HG02970 (cell line): ENCODE results near the gene JAZF1.

ENCODE experiments used
- ATAC-seq: cut with Tn5 transposase; IDR thresholded peaks from one replicate; pipeline ENCODE4 v1.9.1; 2021; ENCODE audit warnings: mild to moderate bottlenecking, moderate library complexity, moderate number of reproducible peaks; ENCODE audit not compliant: unreplicated experiment, low FRiP score

JAZF1 gene

DNA sequence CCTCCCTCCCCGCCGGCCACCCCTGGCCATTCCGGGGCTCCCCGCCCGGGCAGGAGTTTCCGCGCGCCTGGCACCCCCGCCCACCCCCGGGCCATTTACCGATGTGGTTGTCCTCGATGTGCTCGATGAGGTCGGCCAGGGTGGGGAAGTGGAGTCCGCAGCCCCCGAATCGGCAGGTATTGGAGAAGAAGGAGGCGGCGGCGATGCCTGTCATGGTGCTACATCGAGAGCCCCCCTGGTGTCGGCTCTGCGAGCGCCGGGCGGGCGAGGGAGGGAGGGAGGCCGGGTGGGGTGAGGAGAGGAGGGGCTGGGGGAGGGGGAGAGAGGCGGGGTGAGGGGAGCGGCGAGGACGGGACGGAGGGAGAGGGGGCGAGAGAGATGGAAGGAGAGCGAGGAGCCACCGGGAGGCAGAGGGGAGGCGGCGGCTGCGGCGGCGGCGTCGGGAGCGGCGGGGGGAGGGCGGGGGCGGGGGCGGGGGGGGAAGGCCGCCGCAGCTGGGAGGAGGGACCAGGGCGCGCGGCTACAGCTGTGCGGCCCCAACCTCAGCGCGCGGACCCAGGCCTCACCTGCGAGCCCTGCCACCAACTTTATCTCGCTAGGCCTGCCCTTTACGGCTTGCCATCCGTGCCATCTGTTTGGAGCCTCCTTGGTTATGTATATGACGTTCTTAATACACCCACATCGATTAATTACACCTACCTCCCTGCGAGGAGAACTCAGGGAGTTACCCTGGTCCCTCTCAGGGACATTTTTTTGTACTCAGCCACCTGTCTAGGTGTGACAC lies at the start of gene JAZF1:
TSS of gene JAZF1 (minus strand) at position 432 of the 784 bp plus-strand sequence.
- ATAC-seq, result no peak

DNA sequence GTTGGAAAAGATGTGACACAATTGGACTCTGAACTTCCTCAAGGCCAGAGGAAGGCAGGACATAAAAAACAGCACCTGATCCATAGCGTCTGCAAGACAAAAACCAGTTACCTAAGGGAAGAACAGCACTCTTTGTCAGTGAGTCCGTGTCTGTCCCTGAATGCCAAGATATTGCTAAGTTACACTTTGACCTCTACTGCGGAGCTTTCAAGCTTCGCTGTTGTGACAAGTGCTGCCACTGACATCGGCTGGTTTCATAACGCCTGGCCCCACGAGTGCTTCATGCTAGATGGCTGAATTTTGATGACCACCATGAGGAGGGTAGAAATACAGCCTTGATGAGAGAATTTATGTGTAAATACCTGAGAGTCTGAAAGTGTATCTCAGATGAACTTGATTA lies 49.7 kb upstream of the JAZF1 start:
- no peak for ATAC-seq

- ATAC-seq, result no peak
Observed at GRCh38 chr7:28228396-28228795, 47.8 kb upstream of the JAZF1 start.

DNA sequence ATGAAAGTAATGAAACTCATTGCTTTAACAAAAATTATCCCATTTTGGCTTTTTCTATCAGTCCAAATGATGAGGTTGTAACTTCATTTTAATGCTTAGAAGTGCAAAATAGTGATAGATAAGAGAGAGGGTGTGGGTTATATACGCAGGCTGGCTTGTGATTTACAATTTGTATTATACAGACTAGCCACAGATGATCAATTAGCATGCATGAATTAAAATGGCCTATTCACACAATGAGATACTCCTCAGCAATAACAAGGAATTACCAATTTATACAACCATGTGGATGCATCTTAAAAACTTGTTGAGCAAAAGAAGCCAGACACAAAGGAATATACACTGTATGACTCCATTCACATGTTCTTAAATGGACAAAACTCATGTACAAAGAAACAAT lies 45.4 kb upstream of the JAZF1 start:
- ATAC-seq, result no peak

- no peak for ATAC-seq
Observed at GRCh38 chr7:28225576-28225975, 45.0 kb upstream of the JAZF1 start.

- no peak for ATAC-seq
Observed at GRCh38 chr7:28224675-28225074, 44.1 kb upstream of the JAZF1 start.

DNA sequence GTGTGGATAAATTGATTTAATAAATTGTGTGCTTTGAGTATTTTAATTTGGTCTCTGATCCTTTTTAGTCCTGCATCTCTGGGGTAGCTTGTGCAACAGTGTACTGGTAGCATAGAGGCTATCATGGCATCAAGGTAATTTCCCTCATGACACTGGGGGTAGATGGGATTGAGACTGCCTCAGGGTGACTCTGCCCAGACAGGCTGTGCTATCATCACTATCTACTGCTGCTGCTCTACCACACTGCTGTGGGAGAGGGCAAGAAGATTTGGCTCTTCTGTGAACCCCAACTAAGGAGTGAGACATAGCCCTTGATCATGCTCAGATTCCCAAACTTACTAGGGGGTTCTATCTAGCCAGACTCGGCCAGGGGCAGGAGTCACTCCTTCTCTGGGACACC lies 43.6 kb upstream of the JAZF1 start:
- no peak for ATAC-seq

- ATAC-seq, result no peak
Observed at GRCh38 chr7:28222636-28223035, 42.0 kb upstream of the JAZF1 start.

GRCh38 chr7:28219793-28220192 lies 39.2 kb upstream of the JAZF1 start:
- no peak for ATAC-seq

GRCh38 chr7:28217143-28217542 lies 36.5 kb upstream of the JAZF1 start:
- no peak for ATAC-seq

GRCh38 chr7:28211006-28211405 lies 30.4 kb upstream of the JAZF1 start:
- no peak for ATAC-seq

DNA sequence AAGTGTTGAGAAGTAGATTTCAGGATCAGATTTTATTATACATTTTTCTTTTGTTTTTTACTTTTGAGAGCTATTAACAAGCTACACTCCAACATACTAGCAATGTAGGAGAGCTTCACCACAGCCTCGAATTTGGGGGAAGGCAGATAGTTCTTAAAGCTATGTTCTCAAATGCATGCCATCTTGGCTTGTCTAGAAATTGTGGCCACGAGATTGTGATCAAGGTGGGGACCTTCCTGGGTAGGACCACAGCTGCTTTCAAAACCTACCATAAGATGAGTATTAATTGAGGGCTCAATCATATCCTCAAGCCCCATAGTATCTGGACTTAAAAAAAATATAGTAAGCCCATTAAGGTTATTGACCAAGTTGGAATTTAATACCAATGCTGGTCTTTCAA lies 27.9 kb upstream of the JAZF1 start:
- no peak for ATAC-seq

DNA sequence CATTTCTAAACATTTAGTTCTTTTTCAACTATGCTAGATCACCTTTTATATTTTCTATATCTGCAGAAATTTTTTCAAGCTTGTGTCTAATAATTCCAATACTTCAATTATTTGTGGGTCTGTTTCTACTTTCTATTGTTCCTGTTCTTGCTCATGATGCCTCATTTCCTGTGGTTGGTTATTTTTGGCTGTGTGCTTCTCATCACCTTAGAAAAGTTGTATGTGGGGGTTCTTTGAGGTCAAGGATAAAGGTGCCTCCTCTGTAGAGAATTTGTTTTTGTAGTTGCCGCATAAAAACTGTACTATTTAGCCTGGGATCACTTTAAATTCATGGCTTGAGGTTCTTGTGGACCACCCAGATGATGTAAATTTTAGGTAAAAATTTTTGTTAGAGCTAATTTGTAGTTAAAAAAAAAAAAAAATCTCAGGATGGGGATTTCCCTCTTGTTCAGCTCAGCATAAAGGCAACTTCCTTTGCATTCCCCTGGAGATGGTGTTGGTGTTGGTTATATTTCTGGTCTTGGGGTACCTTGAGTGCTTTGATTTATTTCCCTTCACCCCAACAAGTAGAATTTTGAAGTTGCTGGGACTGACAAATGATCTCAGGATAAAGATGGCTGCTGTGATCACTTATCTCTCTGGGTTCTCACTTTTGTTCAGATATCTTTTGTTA lies 27.0 kb upstream of the JAZF1 start:
- no peak for ATAC-seq

DNA sequence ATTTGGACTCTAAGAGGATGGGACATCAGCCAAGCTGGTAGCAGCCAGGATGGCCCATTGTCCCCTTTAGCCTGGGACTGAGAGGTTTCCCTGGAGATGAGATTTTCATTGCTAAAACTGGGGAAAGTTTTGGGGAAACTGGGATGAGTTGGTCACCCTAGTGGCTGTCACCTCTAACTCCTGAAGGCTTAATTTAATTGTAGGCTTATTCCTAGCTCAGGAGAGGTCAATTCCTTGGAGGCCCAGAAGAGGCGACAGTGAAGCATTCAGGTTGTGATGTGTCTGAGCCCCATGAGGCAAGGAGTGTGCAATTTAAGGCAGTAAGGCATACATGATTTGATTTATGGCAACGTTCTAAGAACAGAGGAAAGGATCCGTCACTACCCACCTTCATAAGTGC lies 24.9 kb upstream of the JAZF1 start:
- no peak for ATAC-seq

DNA sequence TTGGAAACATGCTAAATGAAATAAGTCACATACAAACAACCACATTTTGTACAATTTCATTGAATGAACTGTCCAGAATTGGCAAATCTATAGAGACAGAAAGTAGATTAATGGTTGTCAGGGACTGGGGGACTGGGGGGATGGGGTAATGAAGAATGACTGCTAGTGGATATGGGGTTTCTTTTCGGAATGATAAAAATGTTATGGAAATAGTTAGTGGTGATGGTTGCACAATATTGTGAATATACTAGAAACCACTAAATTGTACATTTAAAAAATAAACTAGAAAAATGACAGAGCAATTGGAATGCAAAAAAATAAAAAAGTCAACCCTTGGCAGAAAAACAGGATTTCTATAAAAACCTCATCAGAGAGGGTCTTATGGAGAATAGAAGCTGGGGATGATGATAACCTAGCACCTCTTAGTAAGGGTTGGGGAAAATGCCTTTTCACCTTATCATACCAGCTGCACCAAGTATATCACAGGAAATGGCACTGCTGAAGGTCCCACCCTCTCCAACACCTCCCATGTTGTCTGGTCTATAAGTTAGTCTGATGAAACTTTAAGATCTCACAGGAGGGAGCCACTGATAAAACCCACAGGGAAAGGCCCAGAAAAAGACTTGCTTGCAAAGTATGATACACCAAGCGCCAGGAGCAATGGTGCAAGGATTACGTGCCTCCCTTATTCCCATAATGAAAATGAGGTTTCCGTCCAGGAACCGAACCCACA lies 23.1 kb upstream of the JAZF1 start:
- no peak for ATAC-seq

DNA sequence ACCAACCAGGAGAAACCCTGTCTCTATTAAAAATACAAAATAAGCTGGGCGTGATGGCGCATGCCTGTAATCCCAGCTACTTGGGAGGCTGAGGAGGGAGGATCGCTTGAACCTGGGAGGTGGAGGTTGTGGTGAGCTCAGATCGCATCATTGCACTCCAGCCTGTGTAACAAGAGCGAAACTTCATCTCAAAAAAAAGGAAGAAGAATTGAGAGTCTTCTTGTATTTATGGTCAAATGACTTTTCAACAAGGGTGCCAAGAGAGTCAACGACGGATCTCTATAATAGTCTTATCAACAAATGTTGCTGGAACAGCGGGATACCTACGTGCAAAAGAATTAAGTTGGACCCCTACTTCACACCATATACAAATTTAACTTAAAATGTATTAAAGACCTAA lies 21.6 kb upstream of the JAZF1 start:
- no peak for ATAC-seq

- ATAC-seq, result no peak
Observed at GRCh38 chr7:28201131-28201530, 20.5 kb upstream of the JAZF1 start.

- ATAC-seq, result no peak
Observed at GRCh38 chr7:28200598-28200997, 20.0 kb upstream of the JAZF1 start.

DNA sequence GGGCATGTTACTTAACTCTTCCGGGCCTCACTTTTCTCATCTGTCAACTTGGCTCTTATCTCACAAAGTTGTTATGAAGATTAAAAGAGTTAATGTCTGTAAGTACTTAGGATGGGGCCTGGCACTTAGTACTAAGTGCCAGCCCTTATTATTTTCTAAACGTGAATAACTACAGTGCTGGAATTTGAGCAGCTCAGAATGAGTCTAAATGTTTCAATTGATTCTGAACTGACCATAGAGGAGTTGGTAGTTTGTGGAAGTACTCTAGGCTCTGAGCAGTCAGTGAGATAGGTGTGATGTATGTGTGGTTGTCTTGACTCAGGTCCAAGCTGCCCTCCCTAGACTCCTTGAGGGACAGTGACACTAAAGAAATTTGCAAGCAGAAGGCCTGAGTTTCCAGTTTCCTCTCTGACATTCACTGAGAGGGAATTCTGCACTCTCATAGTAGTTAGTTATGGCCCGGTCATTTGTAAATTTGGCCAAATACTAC lies 18.5 kb upstream of the JAZF1 start:
- no peak for ATAC-seq

DNA sequence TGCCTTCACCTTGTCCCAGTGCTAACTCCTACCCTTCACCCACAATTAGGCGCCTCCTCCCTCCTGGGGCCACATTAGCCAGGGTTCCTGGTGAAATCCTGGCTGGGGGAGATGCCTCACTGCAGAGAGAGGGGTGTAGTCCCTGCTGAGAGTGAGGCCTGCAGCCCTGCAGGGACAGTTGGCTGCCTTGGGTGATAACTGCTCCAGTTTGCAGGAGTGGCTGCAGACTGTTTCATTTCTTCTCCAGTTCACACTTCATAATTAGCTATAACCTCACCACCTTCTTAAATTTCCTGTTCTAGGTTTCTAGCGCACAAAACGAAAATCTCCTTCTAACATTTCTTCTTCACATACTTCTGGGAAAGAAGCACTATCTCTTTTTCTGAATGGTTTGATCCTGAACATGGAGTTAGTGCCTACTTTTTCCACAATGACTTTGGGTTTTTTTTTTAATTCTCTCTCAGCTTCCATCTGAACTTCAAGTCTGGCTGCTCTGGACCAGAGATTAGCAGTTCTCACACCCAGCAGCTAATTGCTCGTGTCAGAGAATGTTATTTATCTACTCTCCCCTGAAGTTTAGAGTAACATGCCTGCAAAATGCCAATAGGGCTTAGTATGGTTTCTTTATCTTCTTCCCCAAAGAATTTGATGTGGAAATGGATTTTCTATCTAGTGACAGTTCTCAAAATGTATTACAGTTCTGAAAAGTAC lies 15.5 kb upstream of the JAZF1 start:
- no peak for ATAC-seq
